GM12892 (cell line): ENCODE data around the gene SULT1E1.

Experiments
- POLR2A ChIP-seq: IDR thresholded peaks from 2 replicates; pipeline ENCODE4 v1.6.1; 2011; ENCODE audit warnings: low read depth, low read length, control low read depth
- POLR2AphosphoS5 ChIP-seq: IDR thresholded peaks from 2 replicates; pipeline ENCODE4 v1.6.1; 2011; ENCODE audit warnings: low read depth, low read length, control low read depth

- no peak for TF ChIP-seq POLR2AphosphoS5
- TF ChIP-seq POLR2A = no peak
Observed at GRCh38 chr4:69874507-69874906, 14.6 kb upstream of the SULT1E1 start.
